Measurements from ENCODE around the gene ZBED3. TPM values are rescaled to one million over a fixed set of nuclear protein-coding genes. Genes with fewer than 3 reads are reported as not detected.
A peak's percentile ranks its signal among the peaks of the same experiment; 100 is the strongest.

The ZBED3 gene
- 1 to 10 TPM in 1 of 2 donors, under 1 TPM in 1; 0.67 to 1.0 TPM for polyA plus RNA-seq

DNA sequence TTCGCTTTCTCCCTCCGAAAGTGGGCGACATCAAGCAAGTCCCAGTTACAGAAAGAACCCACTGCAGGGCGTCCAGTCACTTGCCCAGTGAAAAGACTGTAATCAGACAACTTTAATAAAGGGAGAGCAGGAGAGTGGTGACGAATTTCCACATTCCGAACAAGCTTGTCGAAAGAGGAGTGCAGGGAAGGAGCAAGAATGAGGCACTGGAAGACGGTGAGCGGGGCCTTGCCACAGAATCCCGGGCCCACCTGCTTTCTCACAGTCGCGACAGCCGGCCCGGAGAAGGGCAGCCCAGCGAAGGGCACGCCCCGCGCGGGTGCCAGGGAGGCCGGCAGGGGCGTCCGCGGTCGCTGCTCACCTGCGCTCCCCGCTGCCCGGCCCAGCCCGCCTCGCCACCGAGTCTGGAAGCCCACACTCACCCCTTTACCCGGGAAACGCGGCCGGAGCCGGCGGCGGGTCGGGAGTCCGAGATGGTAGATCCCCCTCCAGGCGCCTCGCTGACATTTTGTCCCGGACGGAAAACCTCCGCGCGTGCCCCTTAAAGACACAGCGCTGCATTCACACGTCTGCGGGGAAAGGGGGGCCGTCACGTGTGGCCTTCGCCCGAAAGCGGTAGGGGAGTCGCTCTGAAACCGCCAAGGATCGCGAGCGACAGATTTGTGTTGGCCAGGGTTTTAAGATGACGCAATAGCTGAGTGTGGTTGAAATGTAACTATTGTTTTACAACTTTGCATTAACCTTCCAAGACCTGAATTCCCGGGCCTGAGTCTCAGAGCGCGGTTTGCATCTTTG, at the start of gene ZBED3:
Gene ZBED3 (minus strand): TSS at position 597 of the 795 bp plus-strand sequence. CDS start 9,407 bp downstream, outside the sequence.
- 0 to 1% methylated on average over 63 of the region's 63 CpGs for WGBS, 2 donors

GRCh38 chr5:77133061-77133758, 46.1 kb upstream of the ZBED3 start:
- no peak overlapping the region for H3K27ac ChIP-seq (ENCODE audit: low read depth in 2 of 2, low read length in 1 of 2)
- no peaks in the 10 kb centered on the region for H3K4me1 ChIP-seq (ENCODE audit: control insufficient read depth in 2 of 2, insufficient read depth in 2 of 2, low read length in 1 of 2)
- no peaks in the 10 kb centered on the region for H3K27me3 ChIP-seq (ENCODE audit: control insufficient read depth in 1 of 2, insufficient read depth in 2 of 2, low read length in 2 of 2)
- no peaks in the 10 kb centered on the region for H3K9me3 ChIP-seq (ENCODE audit: control insufficient read depth in 2 of 2, insufficient read depth in 1 of 2, low read depth in 1 of 2, low read length in 1 of 2)
- no peaks in the 10 kb centered on the region for H3K36me3 ChIP-seq (ENCODE audit: control insufficient read depth in 2 of 2, insufficient read depth in 2 of 2, low read length in 1 of 2)
- 20 to 32% methylated on average over 1 of the region's 1 CpG for WGBS, 2 donors
- H3K4me3 ChIP-seq (ENCODE audit: low read depth in 1 of 2, low read length in 2 of 2): no peak overlapping the region

More for the DNA sequence above, at the start of gene ZBED3:
- Histone ChIP-seq H3K27me3 (ENCODE audit: control insufficient read depth in 1 of 2, insufficient read depth in 2 of 2, low read length in 2 of 2) (no peaks in the 10 kb centered on the region), H3K36me3 (ENCODE audit: control insufficient read depth in 2 of 2, insufficient read depth in 2 of 2, low read length in 1 of 2) (no peaks in the 10 kb centered on the region), H3K4me3 (ENCODE audit: low read depth in 1 of 2, low read length in 2 of 2) (peak within 1 kb of the TSS; percentile 59 to 86), H3K27ac (ENCODE audit: low read depth in 2 of 2, low read length in 1 of 2) (peak within 1 kb of the TSS; percentile 82 to 88), H3K4me1 (ENCODE audit: control insufficient read depth in 2 of 2, insufficient read depth in 2 of 2, low read length in 1 of 2) (peaks cover 3% of the 10 kb centered on the region in 2 donors), H3K9me3 (ENCODE audit: control insufficient read depth in 2 of 2, insufficient read depth in 1 of 2, low read depth in 1 of 2, low read length in 1 of 2) (no peaks in the 10 kb centered on the region)

- Histone ChIP-seq H3K27ac (ENCODE audit: low read depth in 2 of 2, low read length in 1 of 2) (no peak overlapping the region), H3K9me3 (ENCODE audit: control insufficient read depth in 2 of 2, insufficient read depth in 1 of 2, low read depth in 1 of 2, low read length in 1 of 2) (no peaks in the 10 kb centered on the region), H3K27me3 (ENCODE audit: control insufficient read depth in 1 of 2, insufficient read depth in 2 of 2, low read length in 2 of 2) (no peaks in the 10 kb centered on the region), H3K4me1 (ENCODE audit: control insufficient read depth in 2 of 2, insufficient read depth in 2 of 2, low read length in 1 of 2) (no peaks in the 10 kb centered on the region), H3K36me3 (ENCODE audit: control insufficient read depth in 2 of 2, insufficient read depth in 2 of 2, low read length in 1 of 2) (no peaks in the 10 kb centered on the region), H3K4me3 (ENCODE audit: low read depth in 1 of 2, low read length in 2 of 2) (no peak overlapping the region)
- WGBS, 2 donors: 70 to 74% methylated on average over 3 of the region's 3 CpGs
Measured at GRCh38 chr5:77131361-77131760, 44.3 kb upstream of the ZBED3 start.

GRCh38 chr5:77129391-77129990, 42.4 kb upstream of the ZBED3 start:
- no peaks in the 10 kb centered on the region for H3K36me3 ChIP-seq (ENCODE audit: control insufficient read depth in 2 of 2, insufficient read depth in 2 of 2, low read length in 1 of 2)
- H3K4me3 ChIP-seq (ENCODE audit: low read depth in 1 of 2, low read length in 2 of 2): no peak overlapping the region
- WGBS, 2 donors: 81% methylated on average over 9 of the region's 9 CpGs
- no peaks in the 10 kb centered on the region for H3K4me1 ChIP-seq (ENCODE audit: control insufficient read depth in 2 of 2, insufficient read depth in 2 of 2, low read length in 1 of 2)
- H3K9me3 ChIP-seq (ENCODE audit: control insufficient read depth in 2 of 2, insufficient read depth in 1 of 2, low read depth in 1 of 2, low read length in 1 of 2): no peaks in the 10 kb centered on the region
- H3K27me3 ChIP-seq (ENCODE audit: control insufficient read depth in 1 of 2, insufficient read depth in 2 of 2, low read length in 2 of 2): no peaks in the 10 kb centered on the region
- H3K27ac ChIP-seq (ENCODE audit: low read depth in 2 of 2, low read length in 1 of 2): no peak overlapping the region

GRCh38 chr5:77128411-77129061, 41.5 kb upstream of the ZBED3 start:
- 83 to 89% methylated on average over 5 of the region's 5 CpGs for WGBS, 2 donors
- Histone ChIP-seq H3K27me3 (ENCODE audit: control insufficient read depth in 1 of 2, insufficient read depth in 2 of 2, low read length in 2 of 2) (no peaks in the 10 kb centered on the region), H3K27ac (ENCODE audit: low read depth in 2 of 2, low read length in 1 of 2) (no peak overlapping the region)

DNA sequence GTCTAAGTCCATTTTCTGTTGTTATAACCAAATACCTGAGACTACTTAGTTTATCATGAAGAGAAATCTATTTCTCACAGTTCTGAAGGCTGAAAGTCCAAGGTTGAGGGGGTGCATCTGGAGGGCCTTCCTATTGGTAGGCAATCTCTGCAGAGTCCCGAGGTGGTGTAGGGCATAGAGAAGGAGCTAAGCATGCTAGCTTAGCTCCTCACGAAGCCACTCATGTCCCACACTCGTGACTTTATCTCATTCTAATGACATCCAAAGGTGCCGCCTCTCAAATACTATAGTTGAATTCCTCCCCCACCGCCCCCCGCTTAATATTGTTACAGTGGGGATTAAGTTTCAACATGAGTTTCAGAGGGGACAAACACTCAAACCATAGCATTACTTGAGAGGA, 36.0 kb upstream of the ZBED3 start:
- Histone ChIP-seq H3K27ac (ENCODE audit: low read depth in 2 of 2, low read length in 1 of 2) (no peak overlapping the region), H3K27me3 (ENCODE audit: control insufficient read depth in 1 of 2, insufficient read depth in 2 of 2, low read length in 2 of 2) (no peaks in the 10 kb centered on the region), H3K4me3 (ENCODE audit: low read depth in 1 of 2, low read length in 2 of 2) (no peak overlapping the region), H3K9me3 (ENCODE audit: control insufficient read depth in 2 of 2, insufficient read depth in 1 of 2, low read depth in 1 of 2, low read length in 1 of 2) (no peaks in the 10 kb centered on the region), H3K36me3 (ENCODE audit: control insufficient read depth in 2 of 2, insufficient read depth in 2 of 2, low read length in 1 of 2) (no peaks in the 10 kb centered on the region), H3K4me1 (ENCODE audit: control insufficient read depth in 2 of 2, insufficient read depth in 2 of 2, low read length in 1 of 2) (no peaks in the 10 kb centered on the region)
- 87 to 93% methylated on average over 6 of the region's 6 CpGs for WGBS, 2 donors

More at GRCh38 chr5:77128411-77129061, 41.5 kb upstream of the ZBED3 start:
- no peaks in the 10 kb centered on the region for H3K9me3 ChIP-seq (ENCODE audit: control insufficient read depth in 2 of 2, insufficient read depth in 1 of 2, low read depth in 1 of 2, low read length in 1 of 2)
- H3K36me3 ChIP-seq (ENCODE audit: control insufficient read depth in 2 of 2, insufficient read depth in 2 of 2, low read length in 1 of 2): no peaks in the 10 kb centered on the region
- H3K4me1 ChIP-seq (ENCODE audit: control insufficient read depth in 2 of 2, insufficient read depth in 2 of 2, low read length in 1 of 2): no peaks in the 10 kb centered on the region
- H3K4me3 ChIP-seq (ENCODE audit: low read depth in 1 of 2, low read length in 2 of 2): no peak overlapping the region

GRCh38 chr5:77120706-77121105, 33.6 kb upstream of the ZBED3 start:
- no peak overlapping the region for H3K4me3 ChIP-seq (ENCODE audit: low read depth in 1 of 2, low read length in 2 of 2)

DNA sequence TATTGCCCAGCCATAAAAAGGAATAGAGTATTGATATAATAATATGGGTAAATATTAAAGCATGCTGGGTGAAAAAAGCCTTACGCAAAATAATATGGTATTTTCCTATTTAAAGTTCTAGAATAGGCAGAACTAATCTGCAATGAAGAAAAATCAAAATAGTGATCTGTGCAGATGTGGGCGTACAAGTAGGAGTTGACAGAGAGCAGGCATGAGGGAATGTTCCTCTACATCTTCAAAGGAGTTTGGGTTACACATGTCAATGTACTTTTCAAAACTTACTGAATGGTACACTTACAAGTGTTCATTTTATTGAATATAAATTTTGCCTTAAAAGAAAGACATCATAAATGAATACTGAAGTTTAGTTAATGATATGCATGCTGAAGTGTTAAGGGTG, 33.0 kb upstream of the ZBED3 start:
- H3K27me3 ChIP-seq (ENCODE audit: control insufficient read depth in 1 of 2, insufficient read depth in 2 of 2, low read length in 2 of 2): no peaks in the 10 kb centered on the region
- no peaks in the 10 kb centered on the region for H3K4me1 ChIP-seq (ENCODE audit: control insufficient read depth in 2 of 2, insufficient read depth in 2 of 2, low read length in 1 of 2)
- no peaks in the 10 kb centered on the region for H3K36me3 ChIP-seq (ENCODE audit: control insufficient read depth in 2 of 2, insufficient read depth in 2 of 2, low read length in 1 of 2)
- 95 to 97% methylated on average over 2 of the region's 2 CpGs for WGBS, 2 donors
- H3K27ac ChIP-seq (ENCODE audit: low read depth in 2 of 2, low read length in 1 of 2): no peak overlapping the region
- H3K9me3 ChIP-seq (ENCODE audit: control insufficient read depth in 2 of 2, insufficient read depth in 1 of 2, low read depth in 1 of 2, low read length in 1 of 2): no peaks in the 10 kb centered on the region
- H3K4me3 ChIP-seq (ENCODE audit: low read depth in 1 of 2, low read length in 2 of 2): no peak overlapping the region

More at GRCh38 chr5:77120706-77121105, 33.6 kb upstream of the ZBED3 start:
- no peaks in the 10 kb centered on the region for H3K4me1 ChIP-seq (ENCODE audit: control insufficient read depth in 2 of 2, insufficient read depth in 2 of 2, low read length in 1 of 2)
- H3K27me3 ChIP-seq (ENCODE audit: control insufficient read depth in 1 of 2, insufficient read depth in 2 of 2, low read length in 2 of 2): no peaks in the 10 kb centered on the region
- no peak overlapping the region for H3K27ac ChIP-seq (ENCODE audit: low read depth in 2 of 2, low read length in 1 of 2)
- H3K36me3 ChIP-seq (ENCODE audit: control insufficient read depth in 2 of 2, insufficient read depth in 2 of 2, low read length in 1 of 2): no peaks in the 10 kb centered on the region
- H3K9me3 ChIP-seq (ENCODE audit: control insufficient read depth in 2 of 2, insufficient read depth in 1 of 2, low read depth in 1 of 2, low read length in 1 of 2): no peaks in the 10 kb centered on the region
- 85 to 88% methylated on average over 2 of the region's 2 CpGs for WGBS, 2 donors

- H3K4me3 ChIP-seq (ENCODE audit: low read depth in 1 of 2, low read length in 2 of 2): no peak overlapping the region
- no peaks in the 10 kb centered on the region for H3K27me3 ChIP-seq (ENCODE audit: control insufficient read depth in 1 of 2, insufficient read depth in 2 of 2, low read length in 2 of 2)
- no peaks in the 10 kb centered on the region for H3K4me1 ChIP-seq (ENCODE audit: control insufficient read depth in 2 of 2, insufficient read depth in 2 of 2, low read length in 1 of 2)
- H3K36me3 ChIP-seq (ENCODE audit: control insufficient read depth in 2 of 2, insufficient read depth in 2 of 2, low read length in 1 of 2): no peaks in the 10 kb centered on the region
- H3K27ac ChIP-seq (ENCODE audit: low read depth in 2 of 2, low read length in 1 of 2): no peak overlapping the region
- no peaks in the 10 kb centered on the region for H3K9me3 ChIP-seq (ENCODE audit: control insufficient read depth in 2 of 2, insufficient read depth in 1 of 2, low read depth in 1 of 2, low read length in 1 of 2)
- 79 to 86% methylated on average over 2 of the region's 2 CpGs for WGBS, 2 donors
Measured at GRCh38 chr5:77117161-77117560, 30.1 kb upstream of the ZBED3 start.
